PC-3 (cell line): ENCODE results near the gene FMNL3. TPM values are rescaled to one million over a fixed set of nuclear protein-coding genes. Genes with fewer than 3 reads are reported as not detected.

Experiments
- ATAC-seq: fragments of 200-7000 bp; cut with Tn5 transposase; 2 replicates; pipeline ENCODE4 v1.9.1; 2020; ENCODE audit warnings: mild to moderate bottlenecking, moderate library complexity
- BruUV-seq: library from RNA; stranded (reverse); fragments of 400-500 nt; replicated peaks from 2 replicates; lab custom pipeline; 2021; lab: Mats Ljungman, UMichigan
- CTCF ChIA-PET: fragments of 300-600 bp; sonication (Branson Sonifier 250); formaldehyde crosslinking; loops from one replicate; lab custom pipeline; 2022; ENCODE audit warnings: antibody characterized with exemption; lab: Charles Lee
- POLR2A ChIA-PET: fragments of 300-600 bp; sonication (Branson Sonifier 250); formaldehyde crosslinking; loops from one replicate; lab custom pipeline; 2022; ENCODE audit warnings: antibody characterized with exemption; ENCODE audit not compliant: unreplicated experiment; lab: Charles Lee
- DNase-seq: peaks from one replicate; pipeline ENCODE4 v3.0.0-alpha.2; 2015
- H2AFZ ChIP-seq: fragments of 300-600 bp; sonication (generic); 2 replicates; pipeline ENCODE4 v1.6.0; 2016; ENCODE audit warnings: antibody characterized with exemption, low read length
- H3F3A ChIP-seq: fragments of 300-600 bp; sonication (generic); one replicate; pipeline ENCODE4 v1.6.0; 2017; ENCODE audit warnings: antibody characterized with exemption, low read length, control low read depth, mild to moderate bottlenecking; ENCODE audit not compliant: unreplicated experiment
- H3K27ac ChIP-seq: fragments of 300-600 bp; sonication (generic); 2 replicates; pipeline ENCODE4 v1.5.1; 2016; ENCODE audit warnings: mild to moderate bottlenecking, low read length
- H3K27me3 ChIP-seq: fragments of 300-600 bp; sonication (generic); 2 replicates; pipeline ENCODE4 v1.6.1; 2016; ENCODE audit warnings: low read length, mixed read lengths
- H3K36me3 ChIP-seq: fragments of 300-600 bp; sonication (generic); 2 replicates; pipeline ENCODE4 v1.6.1; 2016; ENCODE audit warnings: low read depth, mixed run types, low read length, mixed read lengths
- H3K4me1 ChIP-seq: fragments of 300-600 bp; sonication (generic); 2 replicates; pipeline ENCODE4 v1.5.1; 2016; ENCODE audit warnings: low read length; ENCODE audit not compliant: insufficient read depth
- H3K4me2 ChIP-seq: fragments of 300-600 bp; sonication (generic); 2 replicates; pipeline ENCODE4 v1.6.0; 2016; ENCODE audit warnings: low read length
- H3K4me3 ChIP-seq: fragments of 300-600 bp; sonication (generic); 2 replicates; pipeline ENCODE4 v1.5.1; 2016; ENCODE audit warnings: mild to moderate bottlenecking, low read length, mixed read lengths
- H3K79me2 ChIP-seq: fragments of 300-600 bp; sonication (generic); 2 replicates; pipeline ENCODE4 v1.6.1; 2017; ENCODE audit warnings: low read length, mixed read lengths
- H3K9ac ChIP-seq: fragments of 300-600 bp; sonication (generic); 2 replicates; pipeline ENCODE4 v1.6.0; 2016; ENCODE audit warnings: mild to moderate bottlenecking, low read length
- H3K9me2 ChIP-seq: fragments of 300-600 bp; sonication (generic); replicated peaks from 2 replicates; pipeline ENCODE4 v1.6.1; 2016; ENCODE audit warnings: mixed run types, low read length, mixed read lengths
- H3K9me3 ChIP-seq: fragments of 300-600 bp; sonication (generic); 2 replicates; pipeline ENCODE4 v1.6.1; 2016; ENCODE audit warnings: low read length, mixed read lengths
- H4K20me1 ChIP-seq: fragments of 300-600 bp; sonication (generic); 2 replicates; pipeline ENCODE4 v1.6.1; 2016; ENCODE audit warnings: low read length, mixed read lengths
- CTCF ChIP-seq: fragments of 300-600 bp; sonication (generic); conservative IDR thresholded peaks from 2 replicates; pipeline ENCODE4 v1.5.1; 2017; ENCODE audit warnings: antibody characterized with exemption, low read depth, mild to moderate bottlenecking, low read length
- EZH2 ChIP-seq: fragments of 300-600 bp; sonication (generic); IDR thresholded peaks from one replicate; pipeline ENCODE4 v1.6.1; 2017; ENCODE audit warnings: antibody characterized with exemption, mild to moderate bottlenecking, low read length; ENCODE audit not compliant: unreplicated experiment
- EZH2phosphoT487 ChIP-seq: fragments of 300-600 bp; sonication (generic); IDR thresholded peaks from 2 replicates; pipeline ENCODE4 v1.6.1; 2018; ENCODE audit warnings: mild to moderate bottlenecking, antibody characterized with exemption, low read length, borderline replicate concordance
- intact Hi-C: fragments of 100-400 bp; cut with micrococcal nuclease; formaldehyde crosslinking; loops from 2 replicates; pipeline ENCODE4 v1.9.0; 2023
- total RNA-seq: library from RNA; depleted of rRNA; stranded (reverse); fragments of >200 nt; gene quantifications from 2 replicates; pipeline ENCODE4 v1.2.3, GENCODE V29; 2014

Gene FMNL3
- total RNA-seq, 1 experiment from 2014 or later, result 6.2 TPM

GRCh38 chr12:49666176-49666575 is 41.0 kb downstream of the FMNL3 start:
- no peak overlapping the region for H3K27ac ChIP-seq
- no peak overlapping the region for H2AFZ ChIP-seq
- no peaks in the 10 kb centered on the region for H3K9me3 ChIP-seq
- H3K9ac ChIP-seq, result no peak overlapping the region
- H3K4me2 ChIP-seq, result no peak overlapping the region
- BruUV-seq, result no TSS peak
- H3K4me1 ChIP-seq, result peaks cover 7% of the 10 kb centered on the region; the same call in 1 of the 2 replicates
- ATAC-seq (no peak), DNase-seq (no peak)
- H3K79me2 ChIP-seq, result no peaks in the 10 kb centered on the region
- TF ChIP-seq EZH2phosphoT487 (no peak), CTCF (no peak), EZH2 (no peak)
- POLR2A ChIA-PET, result no interaction called here
- H3K4me3 ChIP-seq, result no peak overlapping the region
- H3K9me2 ChIP-seq, result no peaks in the 10 kb centered on the region
- CTCF ChIA-PET, result no interaction called here
- no peaks in the 10 kb centered on the region for H3K36me3 ChIP-seq
- no peaks in the 10 kb centered on the region for H3F3A ChIP-seq
- H3K27me3 ChIP-seq, result no peaks in the 10 kb centered on the region
- intact Hi-C loops, result no loop called here
- H4K20me1 ChIP-seq, result no peaks in the 10 kb centered on the region

- no TSS peak for BruUV-seq
- TF ChIP-seq CTCF (no peak), EZH2 (no peak), EZH2phosphoT487 (no peak)
- intact Hi-C loops, result no loop called here
- Histone ChIP-seq H2AFZ (no peak overlapping the region), H3K79me2 (no peaks in the 10 kb centered on the region), H4K20me1 (no peaks in the 10 kb centered on the region), H3K9me3 (no peaks in the 10 kb centered on the region), H3K4me3 (no peak overlapping the region), H3K4me1 (peaks cover 7% of the 10 kb centered on the region; the same call in 1 of the 2 replicates), H3K27ac (no peak overlapping the region), H3K9ac (no peak overlapping the region), H3F3A (no peaks in the 10 kb centered on the region), H3K36me3 (no peaks in the 10 kb centered on the region), H3K4me2 (no peak overlapping the region), H3K9me2 (no peaks in the 10 kb centered on the region), H3K27me3 (no peaks in the 10 kb centered on the region)
- ChIA-PET POLR2A (no interaction called here), CTCF (no interaction called here)
- no peak for DNase-seq
- no peak for ATAC-seq
Measured at GRCh38 chr12:49665384-49665783, 41.8 kb downstream of the FMNL3 start.

- intact Hi-C loops, result no loop called here
- H3K4me3 ChIP-seq, result no peak overlapping the region
- H3K4me2 ChIP-seq, result no peak overlapping the region
- H3K27ac ChIP-seq, result no peak overlapping the region
- CTCF ChIA-PET, result no interaction called here
- TF ChIP-seq EZH2phosphoT487, result no peak
- no peak for TF ChIP-seq CTCF
- TF ChIP-seq EZH2, result no peak
- DNase-seq (peak; percentile 14), ATAC-seq (peak; percentile 43; the same call in 1 of the 2 replicates)
- no peaks in the 10 kb centered on the region for H4K20me1 ChIP-seq
- peaks cover 7% of the 10 kb centered on the region; the same call in 1 of the 2 replicates for H3K4me1 ChIP-seq
- no peaks in the 10 kb centered on the region for H3K36me3 ChIP-seq
- POLR2A ChIA-PET, result no interaction called here
- H3K9ac ChIP-seq, result no peak overlapping the region
- H3K27me3 ChIP-seq, result no peaks in the 10 kb centered on the region
- no peak overlapping the region for H2AFZ ChIP-seq
- no peaks in the 10 kb centered on the region for H3K79me2 ChIP-seq
- H3K9me3 ChIP-seq, result no peaks in the 10 kb centered on the region
- H3F3A ChIP-seq, result no peaks in the 10 kb centered on the region
- no peaks in the 10 kb centered on the region for H3K9me2 ChIP-seq
- no TSS peak for BruUV-seq
Measured at GRCh38 chr12:49664591-49665239, 42.5 kb downstream of the FMNL3 start.
